ENCODE measurements around the gene GLB1L.

GLB1L gene

DNA sequence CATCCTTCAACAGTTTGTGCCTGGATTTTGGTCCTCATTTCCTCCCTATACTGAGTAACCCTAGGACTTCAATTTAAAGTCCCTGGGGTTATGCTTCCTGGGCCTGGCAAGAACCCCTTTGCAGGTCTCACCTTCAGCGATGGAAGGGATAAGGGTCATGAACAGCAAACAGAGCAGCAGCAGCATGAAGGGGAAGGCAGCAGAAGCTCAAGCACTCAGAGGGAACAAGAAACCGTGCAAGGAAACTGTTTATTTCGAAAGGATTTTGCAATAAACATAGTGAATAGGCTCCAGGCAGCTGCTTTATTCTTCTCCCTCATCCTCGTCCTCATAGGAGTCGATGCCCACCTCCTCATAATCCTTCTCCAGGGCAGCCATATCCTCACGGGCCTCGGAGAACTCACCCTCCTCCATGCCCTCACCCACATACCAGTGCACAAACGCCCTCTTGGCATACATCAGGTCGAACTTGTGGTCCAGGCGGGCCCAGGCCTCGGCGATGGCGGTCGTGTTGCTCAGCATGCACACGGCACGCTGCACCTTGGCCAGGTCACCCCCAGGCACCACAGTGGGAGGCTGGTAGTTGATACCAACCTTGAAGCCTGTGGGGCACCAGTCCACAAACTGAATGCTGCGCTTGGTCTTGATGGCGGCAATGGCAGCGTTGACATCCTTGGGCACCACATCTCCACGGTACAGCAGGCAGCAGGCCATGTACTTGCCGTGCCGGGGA, 5.0 kb upstream of the GLB1L start:
- no peak for ATAC-seq
- TF ChIP-seq ISL1 (CRISPR knock-in tag; IDR thresholded peaks at IDR 0.05) (no peak), RARB (CRISPR knock-in tag; IDR thresholded peaks at IDR 0.05) (no peak), OSR1 (CRISPR knock-in tag; IDR thresholded peaks at IDR 0.05) (no peak)

DNA sequence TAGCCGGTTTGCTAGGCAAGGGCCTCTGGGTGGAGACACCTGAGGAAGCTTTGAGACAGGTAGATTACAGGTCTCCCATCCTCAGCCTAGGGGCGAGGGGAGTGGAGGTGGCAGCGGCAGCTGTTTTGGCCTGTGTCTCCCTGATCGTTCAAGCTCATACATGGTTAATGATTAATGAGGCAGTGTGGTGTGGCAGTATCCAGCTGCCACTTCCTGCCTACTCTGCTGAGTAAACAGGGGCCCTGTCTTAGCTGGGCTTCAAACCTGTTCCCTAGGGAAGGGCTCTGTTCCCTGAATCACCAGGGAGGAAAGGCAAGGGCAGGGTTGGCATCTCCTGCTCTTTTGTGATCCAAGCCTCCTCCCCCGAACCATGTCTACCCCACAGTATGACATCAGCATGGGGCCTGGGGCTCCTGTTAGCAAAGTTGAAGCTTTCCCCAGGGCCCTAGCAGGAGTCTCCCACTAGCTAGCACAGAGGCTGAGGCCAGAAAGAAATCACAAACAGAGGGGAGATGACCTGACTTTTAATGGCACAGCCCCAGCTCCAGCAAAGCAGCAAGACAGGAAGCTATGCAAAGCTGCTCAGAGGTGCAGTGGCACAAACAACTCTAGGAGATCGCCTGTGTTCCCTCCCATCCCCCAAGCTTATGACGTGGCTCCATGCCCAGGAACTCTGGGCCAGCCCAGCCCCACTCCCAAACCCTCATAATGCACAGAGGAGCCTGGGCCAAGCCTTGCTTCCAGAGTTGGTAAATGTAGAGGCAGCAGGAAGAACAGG, 4.1 kb upstream of the GLB1L start:
- TF ChIP-seq BACH2 (CRISPR knock-in tag; IDR thresholded peaks at IDR 0.05; ENCODE audit: borderline replicate concordance) (no peak), TCF4 (CRISPR knock-in tag; IDR thresholded peaks at IDR 0.05; ENCODE audit: borderline replicate concordance) (no peak), ESRRG (CRISPR knock-in tag; IDR thresholded peaks at IDR 0.05) (no peak), RARB (CRISPR knock-in tag; IDR thresholded peaks at IDR 0.05) (no peak), PPARA (CRISPR knock-in tag; IDR thresholded peaks at IDR 0.05; ENCODE audit: borderline replicate concordance) (no peak), ZFP30 (CRISPR knock-in tag; IDR thresholded peaks at IDR 0.05) (no peak), ZFP3 (CRISPR knock-in tag; IDR thresholded peaks at IDR 0.05) (no peak), ZNF70 (CRISPR knock-in tag; IDR thresholded peaks at IDR 0.05) (no peak)
- ATAC-seq = peak; percentile 21

DNA sequence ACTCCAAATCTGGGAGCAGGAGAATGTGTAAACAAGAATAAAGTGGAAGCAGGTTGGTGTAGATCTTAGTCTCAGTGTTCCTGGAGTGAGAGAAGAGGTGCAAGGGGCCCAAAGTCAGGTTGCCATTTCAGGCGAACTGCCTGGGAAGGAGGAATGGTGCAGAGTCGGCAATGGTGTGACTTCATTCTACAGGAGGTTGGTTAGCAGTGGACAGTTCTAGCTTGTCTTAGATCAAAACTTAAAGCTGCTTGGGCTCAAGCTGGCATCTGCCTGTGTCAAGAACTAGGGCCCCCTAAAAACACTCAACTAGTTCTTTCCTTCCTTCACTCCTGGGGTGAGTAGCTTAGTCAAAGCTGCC, 3.6 kb upstream of the GLB1L start:
- no peak for TF ChIP-seq CSDC2 (CRISPR knock-in tag; IDR thresholded peaks at IDR 0.05)
- TF ChIP-seq, protein P1, sequence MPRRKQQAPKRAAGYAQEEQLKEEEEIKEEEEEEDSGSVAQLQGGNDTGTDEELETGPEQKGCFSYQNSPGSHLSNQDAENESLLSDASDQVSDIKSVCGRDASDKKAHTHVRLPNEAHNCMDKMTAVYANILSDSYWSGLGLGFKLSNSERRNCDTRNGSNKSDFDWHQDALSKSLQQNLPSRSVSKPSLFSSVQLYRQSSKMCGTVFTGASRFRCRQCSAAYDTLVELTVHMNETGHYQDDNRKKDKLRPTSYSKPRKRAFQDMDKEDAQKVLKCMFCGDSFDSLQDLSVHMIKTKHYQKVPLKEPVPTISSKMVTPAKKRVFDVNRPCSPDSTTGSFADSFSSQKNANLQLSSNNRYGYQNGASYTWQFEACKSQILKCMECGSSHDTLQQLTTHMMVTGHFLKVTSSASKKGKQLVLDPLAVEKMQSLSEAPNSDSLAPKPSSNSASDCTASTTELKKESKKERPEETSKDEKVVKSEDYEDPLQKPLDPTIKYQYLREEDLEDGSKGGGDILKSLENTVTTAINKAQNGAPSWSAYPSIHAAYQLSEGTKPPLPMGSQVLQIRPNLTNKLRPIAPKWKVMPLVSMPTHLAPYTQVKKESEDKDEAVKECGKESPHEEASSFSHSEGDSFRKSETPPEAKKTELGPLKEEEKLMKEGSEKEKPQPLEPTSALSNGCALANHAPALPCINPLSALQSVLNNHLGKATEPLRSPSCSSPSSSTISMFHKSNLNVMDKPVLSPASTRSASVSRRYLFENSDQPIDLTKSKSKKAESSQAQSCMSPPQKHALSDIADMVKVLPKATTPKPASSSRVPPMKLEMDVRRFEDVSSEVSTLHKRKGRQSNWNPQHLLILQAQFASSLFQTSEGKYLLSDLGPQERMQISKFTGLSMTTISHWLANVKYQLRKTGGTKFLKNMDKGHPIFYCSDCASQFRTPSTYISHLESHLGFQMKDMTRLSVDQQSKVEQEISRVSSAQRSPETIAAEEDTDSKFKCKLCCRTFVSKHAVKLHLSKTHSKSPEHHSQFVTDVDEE (CRISPR knock-in tag; IDR thresholded peaks at IDR 0.05) = no peak
- TF ChIP-seq, protein P2, sequence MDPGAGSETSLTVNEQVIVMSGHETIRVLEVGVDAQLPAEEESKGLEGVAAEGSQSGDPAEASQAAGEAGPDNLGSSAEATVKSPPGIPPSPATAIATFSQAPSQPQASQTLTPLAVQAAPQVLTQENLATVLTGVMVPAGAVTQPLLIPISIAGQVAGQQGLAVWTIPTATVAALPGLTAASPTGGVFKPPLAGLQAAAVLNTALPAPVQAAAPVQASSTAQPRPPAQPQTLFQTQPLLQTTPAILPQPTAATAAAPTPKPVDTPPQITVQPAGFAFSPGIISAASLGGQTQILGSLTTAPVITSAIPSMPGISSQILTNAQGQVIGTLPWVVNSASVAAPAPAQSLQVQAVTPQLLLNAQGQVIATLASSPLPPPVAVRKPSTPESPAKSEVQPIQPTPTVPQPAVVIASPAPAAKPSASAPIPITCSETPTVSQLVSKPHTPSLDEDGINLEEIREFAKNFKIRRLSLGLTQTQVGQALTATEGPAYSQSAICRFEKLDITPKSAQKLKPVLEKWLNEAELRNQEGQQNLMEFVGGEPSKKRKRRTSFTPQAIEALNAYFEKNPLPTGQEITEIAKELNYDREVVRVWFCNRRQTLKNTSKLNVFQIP (CRISPR knock-in tag; IDR thresholded peaks at IDR 0.05; ENCODE audit: borderline replicate concordance, low read depth) = no peak
- no peak for TF ChIP-seq ARNTL (CRISPR knock-in tag; IDR thresholded peaks at IDR 0.05; ENCODE audit: borderline replicate concordance, low read depth)
- TF ChIP-seq ZNF70 (CRISPR knock-in tag; IDR thresholded peaks at IDR 0.05) = no peak
- TF ChIP-seq, protein P3, sequence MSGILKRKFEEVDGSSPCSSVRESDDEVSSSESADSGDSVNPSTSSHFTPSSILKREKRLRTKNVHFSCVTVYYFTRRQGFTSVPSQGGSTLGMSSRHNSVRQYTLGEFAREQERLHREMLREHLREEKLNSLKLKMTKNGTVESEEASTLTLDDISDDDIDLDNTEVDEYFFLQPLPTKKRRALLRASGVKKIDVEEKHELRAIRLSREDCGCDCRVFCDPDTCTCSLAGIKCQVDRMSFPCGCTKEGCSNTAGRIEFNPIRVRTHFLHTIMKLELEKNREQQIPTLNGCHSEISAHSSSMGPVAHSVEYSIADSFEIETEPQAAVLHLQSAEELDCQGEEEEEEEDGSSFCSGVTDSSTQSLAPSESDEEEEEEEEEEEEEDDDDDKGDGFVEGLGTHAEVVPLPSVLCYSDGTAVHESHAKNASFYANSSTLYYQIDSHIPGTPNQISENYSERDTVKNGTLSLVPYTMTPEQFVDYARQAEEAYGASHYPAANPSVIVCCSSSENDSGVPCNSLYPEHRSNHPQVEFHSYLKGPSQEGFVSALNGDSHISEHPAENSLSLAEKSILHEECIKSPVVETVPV (CRISPR knock-in tag; IDR thresholded peaks at IDR 0.05) = no peak
- no peak for TF ChIP-seq GLIS3 (CRISPR knock-in tag; IDR thresholded peaks at IDR 0.05)
- no peak for TF ChIP-seq ZNF8 (CRISPR knock-in tag; IDR thresholded peaks at IDR 0.05)
- TF ChIP-seq, protein P4, sequence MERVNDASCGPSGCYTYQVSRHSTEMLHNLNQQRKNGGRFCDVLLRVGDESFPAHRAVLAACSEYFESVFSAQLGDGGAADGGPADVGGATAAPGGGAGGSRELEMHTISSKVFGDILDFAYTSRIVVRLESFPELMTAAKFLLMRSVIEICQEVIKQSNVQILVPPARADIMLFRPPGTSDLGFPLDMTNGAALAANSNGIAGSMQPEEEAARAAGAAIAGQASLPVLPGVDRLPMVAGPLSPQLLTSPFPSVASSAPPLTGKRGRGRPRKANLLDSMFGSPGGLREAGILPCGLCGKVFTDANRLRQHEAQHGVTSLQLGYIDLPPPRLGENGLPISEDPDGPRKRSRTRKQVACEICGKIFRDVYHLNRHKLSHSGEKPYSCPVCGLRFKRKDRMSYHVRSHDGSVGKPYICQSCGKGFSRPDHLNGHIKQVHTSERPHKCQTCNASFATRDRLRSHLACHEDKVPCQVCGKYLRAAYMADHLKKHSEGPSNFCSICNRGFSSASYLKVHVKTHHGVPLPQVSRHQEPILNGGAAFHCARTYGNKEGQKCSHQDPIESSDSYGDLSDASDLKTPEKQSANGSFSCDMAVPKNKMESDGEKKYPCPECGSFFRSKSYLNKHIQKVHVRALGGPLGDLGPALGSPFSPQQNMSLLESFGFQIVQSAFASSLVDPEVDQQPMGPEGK (CRISPR knock-in tag; IDR thresholded peaks at IDR 0.05; ENCODE audit: borderline replicate concordance) = no peak
- TF ChIP-seq RARB (CRISPR knock-in tag; IDR thresholded peaks at IDR 0.05) = no peak
- TF ChIP-seq TCF4 (CRISPR knock-in tag; IDR thresholded peaks at IDR 0.05; ENCODE audit: borderline replicate concordance) = no peak
- TF ChIP-seq ZFP3 (CRISPR knock-in tag; IDR thresholded peaks at IDR 0.05) = no peak
- TF ChIP-seq, protein P5, sequence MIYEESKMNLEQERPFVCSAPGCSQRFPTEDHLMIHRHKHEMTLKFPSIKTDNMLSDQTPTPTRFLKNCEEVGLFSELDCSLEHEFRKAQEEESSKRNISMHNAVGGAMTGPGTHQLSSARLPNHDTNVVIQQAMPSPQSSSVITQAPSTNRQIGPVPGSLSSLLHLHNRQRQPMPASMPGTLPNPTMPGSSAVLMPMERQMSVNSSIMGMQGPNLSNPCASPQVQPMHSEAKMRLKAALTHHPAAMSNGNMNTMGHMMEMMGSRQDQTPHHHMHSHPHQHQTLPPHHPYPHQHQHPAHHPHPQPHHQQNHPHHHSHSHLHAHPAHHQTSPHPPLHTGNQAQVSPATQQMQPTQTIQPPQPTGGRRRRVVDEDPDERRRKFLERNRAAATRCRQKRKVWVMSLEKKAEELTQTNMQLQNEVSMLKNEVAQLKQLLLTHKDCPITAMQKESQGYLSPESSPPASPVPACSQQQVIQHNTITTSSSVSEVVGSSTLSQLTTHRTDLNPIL (CRISPR knock-in tag; IDR thresholded peaks at IDR 0.05; ENCODE audit: low read depth) = no peak
- no peak for TF ChIP-seq ESRRG (CRISPR knock-in tag; IDR thresholded peaks at IDR 0.05)
- no peak for ATAC-seq

Measured in SK-N-SH treated with all-trans-retinoic acid at 6 μM for 48 hours (cell line).